ENCODE results near the gene LHX5. TPM values are rescaled to one million over a fixed set of nuclear protein-coding genes. Genes with fewer than 3 reads are reported as not detected.

Gene LHX5
- total RNA-seq, 3 donors from 2014 or later = not detected

- Histone ChIP-seq H3K4me3 (no peak overlapping the region), H3K4me1 (no peaks in the 10 kb centered on the region), H3K27ac (no peak overlapping the region), H3K9me3 (no peaks in the 10 kb centered on the region), H3K27me3 (peaks cover 7 to 97% of the 10 kb centered on the region in 2 donors), H3K36me3 (no peaks in the 10 kb centered on the region)
- no peak for DNase-seq (ENCODE audit: low spot score in 2 of 2)
- no peak for TF ChIP-seq POLR2AphosphoS5 (IDR thresholded peaks at IDR 0.05)
- no peak for TF ChIP-seq CTCF (IDR thresholded peaks at IDR 0.05)
- no peak for TF ChIP-seq POLR2A (IDR thresholded peaks at IDR 0.05)
- intact Hi-C loops (cut with DNase I; ENCODE audit: low total_unique reads) = no loop called here
These were observed 7.5 kb upstream of the LHX5 start for GRCh38 chr12:113479216-113479589.

GRCh38 chr12:113478351-113479011, 6.8 kb upstream of the LHX5 start:
- no peak for DNase-seq (ENCODE audit: low spot score in 2 of 2)
- Histone ChIP-seq H3K4me1 (no peaks in the 10 kb centered on the region), H3K27ac (no peak overlapping the region), H3K9me3 (no peaks in the 10 kb centered on the region), H3K27me3 (peaks cover 7 to 97% of the 10 kb centered on the region in 2 donors), H3K36me3 (no peaks in the 10 kb centered on the region), H3K4me3 (no peak overlapping the region)
- no peak for TF ChIP-seq CTCF (IDR thresholded peaks at IDR 0.05)
- no peak for TF ChIP-seq POLR2A (IDR thresholded peaks at IDR 0.05)
- TF ChIP-seq POLR2AphosphoS5 (IDR thresholded peaks at IDR 0.05) = no peak
- intact Hi-C loops (cut with DNase I; ENCODE audit: low total_unique reads) = no loop called here

GRCh38 chr12:113477842-113478215, 6.2 kb upstream of the LHX5 start:
- Histone ChIP-seq H3K9me3 (no peaks in the 10 kb centered on the region), H3K4me1 (no peaks in the 10 kb centered on the region), H3K4me3 (no peak overlapping the region), H3K27ac (no peak overlapping the region), H3K36me3 (no peaks in the 10 kb centered on the region), H3K27me3 (peaks cover 7 to 97% of the 10 kb centered on the region in 2 donors)
- no peak for DNase-seq (ENCODE audit: low spot score in 2 of 2)
- intact Hi-C loops (cut with DNase I; ENCODE audit: low total_unique reads) = no loop called here
- TF ChIP-seq CTCF (IDR thresholded peaks at IDR 0.05) = no peak
- no peak for TF ChIP-seq POLR2AphosphoS5 (IDR thresholded peaks at IDR 0.05)
- TF ChIP-seq POLR2A (IDR thresholded peaks at IDR 0.05) = no peak

GRCh38 chr12:113477171-113477841, 5.6 kb upstream of the LHX5 start:
- peaks cover 7 to 97% of the 10 kb centered on the region in 2 donors for H3K27me3 ChIP-seq
- no peak for DNase-seq (ENCODE audit: low spot score in 2 of 2)
- H3K9me3 ChIP-seq = no peaks in the 10 kb centered on the region
- H3K4me3 ChIP-seq = no peak overlapping the region
- no peaks in the 10 kb centered on the region for H3K4me1 ChIP-seq
- no peak overlapping the region for H3K27ac ChIP-seq
- TF ChIP-seq POLR2A (IDR thresholded peaks at IDR 0.05) = no peak
- no peak for TF ChIP-seq POLR2AphosphoS5 (IDR thresholded peaks at IDR 0.05)
- no peak for TF ChIP-seq CTCF (IDR thresholded peaks at IDR 0.05)
- intact Hi-C loops (cut with DNase I; ENCODE audit: low total_unique reads) = no loop called here
- H3K36me3 ChIP-seq = no peaks in the 10 kb centered on the region

GRCh38 chr12:113476176-113476986, 4.7 kb upstream of the LHX5 start:
- no peak for DNase-seq (ENCODE audit: low spot score in 2 of 2)
- peaks cover 7 to 98% of the 10 kb centered on the region in 2 donors for H3K27me3 ChIP-seq
- intact Hi-C loops (cut with DNase I; ENCODE audit: low total_unique reads) = no loop called here
- no peak for TF ChIP-seq POLR2A (IDR thresholded peaks at IDR 0.05)
- TF ChIP-seq POLR2AphosphoS5 (IDR thresholded peaks at IDR 0.05) = no peak
- TF ChIP-seq CTCF (IDR thresholded peaks at IDR 0.05) = no peak
- H3K4me3 ChIP-seq = no peak overlapping the region
- H3K4me1 ChIP-seq = no peaks in the 10 kb centered on the region
- no peak overlapping the region for H3K27ac ChIP-seq
- no peaks in the 10 kb centered on the region for H3K36me3 ChIP-seq
- H3K9me3 ChIP-seq = no peaks in the 10 kb centered on the region

Measured in breast epithelium (tissue), 4 donors.